H9 (cell line): Measurements from ENCODE around the gene THAP2. TPM values are rescaled to one million over a fixed set of nuclear protein-coding genes. Genes with fewer than 3 reads are reported as not detected.

Experiments used
- DNase-seq: peaks from one replicate; pipeline ENCODE4 v3.0.0-alpha.2; 2017
- H2AFZ ChIP-seq: one replicate; pipeline ENCODE4 v1.6.1; 2013; ENCODE audit warnings: mild to moderate bottlenecking, low read length, control low read depth, moderate library complexity
- H2AK5ac ChIP-seq: 2 replicates; pipeline ENCODE4 v1.6.1; 2013; ENCODE audit warnings: low read length, control low read depth, mixed read lengths; ENCODE audit not compliant: insufficient read length
- H2BK120ac ChIP-seq: one replicate; pipeline ENCODE4 v1.6.1; 2013; ENCODE audit warnings: low read depth, mild to moderate bottlenecking, low read length, control low read depth, inconsistent platforms; ENCODE audit not compliant: poor library complexity, severe bottlenecking
- H2BK12ac ChIP-seq: 2 replicates; pipeline ENCODE4 v1.6.1; 2013; ENCODE audit warnings: low read length, control low read depth, mixed read lengths, low read depth; ENCODE audit not compliant: insufficient read length
- H2BK15ac ChIP-seq: 2 replicates; pipeline ENCODE4 v1.6.1; 2013; ENCODE audit warnings: low read depth, low read length, control low read depth
- H2BK20ac ChIP-seq: one replicate; pipeline ENCODE4 v1.6.1; 2013; ENCODE audit warnings: low read depth, mild to moderate bottlenecking, low read length, control low read depth, inconsistent platforms; ENCODE audit not compliant: poor library complexity, severe bottlenecking
- H2BK5ac ChIP-seq: 2 replicates; pipeline ENCODE4 v1.6.1; 2013; ENCODE audit warnings: low read length, control low read depth, mixed read lengths; ENCODE audit not compliant: insufficient read length
- H3K14ac ChIP-seq: 2 replicates; pipeline ENCODE4 v1.6.1; 2013; ENCODE audit warnings: low read length, control low read depth; ENCODE audit not compliant: insufficient read depth
- H3K18ac ChIP-seq: 2 replicates; pipeline ENCODE4 v1.6.1; 2013; ENCODE audit warnings: low read depth, mild to moderate bottlenecking, mixed read lengths, low read length, control low read depth; ENCODE audit not compliant: insufficient read length
- H3K23ac ChIP-seq: 2 replicates; pipeline ENCODE4 v1.6.1; 2013; ENCODE audit warnings: low read length, control low read depth, mixed read lengths, low read depth; ENCODE audit not compliant: insufficient read length
- H3K23me2 ChIP-seq: 2 replicates; pipeline ENCODE4 v1.6.1; 2013; ENCODE audit warnings: low read depth, mild to moderate bottlenecking, mixed read lengths, low read length, control low read depth; ENCODE audit not compliant: insufficient read length, poor library complexity, severe bottlenecking
- H3K27ac ChIP-seq: 2 replicates; pipeline ENCODE4 v1.5.1; 2013; ENCODE audit warnings: low read length, control low read depth, mixed read lengths, low read depth; ENCODE audit not compliant: insufficient read length
- H3K27me3 ChIP-seq: 2 replicates; pipeline ENCODE4 v1.6.1; 2013; ENCODE audit warnings: low read length, control low read depth, inconsistent platforms; ENCODE audit not compliant: insufficient read depth
- H3K4ac ChIP-seq: 2 replicates; pipeline ENCODE4 v1.6.1; 2013; ENCODE audit warnings: low read depth, mild to moderate bottlenecking, control low read depth, inconsistent platforms, low read length, moderate library complexity
- H3K4me1 ChIP-seq: 2 replicates; pipeline ENCODE4 v1.6.1; 2013; ENCODE audit warnings: low read length, control low read depth, inconsistent platforms; ENCODE audit not compliant: insufficient read depth
- H3K4me2 ChIP-seq: 2 replicates; pipeline ENCODE4 v1.6.1; 2013; ENCODE audit warnings: low read length, control low read depth, mixed read lengths; ENCODE audit not compliant: insufficient read length, insufficient read depth
- H3K56ac ChIP-seq: 2 replicates; pipeline ENCODE4 v1.6.1; 2013; ENCODE audit warnings: low read depth, mild to moderate bottlenecking, mixed read lengths, low read length, control low read depth; ENCODE audit not compliant: insufficient read length
- H3K79me1 ChIP-seq: 2 replicates; pipeline ENCODE4 v1.6.1; 2013; ENCODE audit warnings: low read depth, mild to moderate bottlenecking, moderate library complexity, low read length, control low read depth, inconsistent platforms; ENCODE audit not compliant: insufficient read depth, poor library complexity, severe bottlenecking
- H3K79me2 ChIP-seq: 2 replicates; pipeline ENCODE4 v1.6.1; 2013; ENCODE audit warnings: low read length, control low read depth, inconsistent platforms; ENCODE audit not compliant: insufficient read depth
- H3K9ac ChIP-seq: 2 replicates; pipeline ENCODE4 v1.6.1; 2013; ENCODE audit warnings: low read length, control low read depth, mixed read lengths; ENCODE audit not compliant: insufficient read length; ENCODE audit errors: extremely low read depth
- H3K9me3 ChIP-seq: one replicate; pipeline ENCODE4 v1.6.1; 2013; ENCODE audit warnings: low read depth, low read length, inconsistent platforms; ENCODE audit not compliant: control insufficient read depth
- H3T11ph ChIP-seq: one replicate; pipeline ENCODE4 v1.6.1; 2013; ENCODE audit warnings: mild to moderate bottlenecking, low read length, control low read depth, inconsistent platforms
- H4K20me1 ChIP-seq: one replicate; pipeline ENCODE4 v1.6.1; 2013; ENCODE audit not compliant: control insufficient read depth, insufficient read length, insufficient read depth
- H4K5ac ChIP-seq: 2 replicates; pipeline ENCODE4 v1.6.1; 2013; ENCODE audit warnings: low read depth, mild to moderate bottlenecking, mixed read lengths, low read length, control low read depth; ENCODE audit not compliant: insufficient read length
- H4K8ac ChIP-seq: replicated peaks from 2 replicates; pipeline ENCODE4 v1.6.1; 2013; ENCODE audit warnings: low read length, control low read depth, mixed read lengths, low read depth; ENCODE audit not compliant: insufficient read length
- H4K91ac ChIP-seq: 2 replicates; pipeline ENCODE4 v1.6.1; 2013; ENCODE audit warnings: low read depth, mild to moderate bottlenecking, moderate library complexity, mixed read lengths, low read length, control low read depth; ENCODE audit not compliant: insufficient read length
- H3K27ac Mint-ChIP-seq, 3 experiments: 2 replicates in 2 of 3; 3 replicates in 1 of 3; pipeline ENCODE4 v1.8.0; 2020 to 2021; ENCODE audit warnings: mixed read lengths in 3 of 3, mild to moderate bottlenecking in 1 of 3, moderate library complexity in 1 of 3
- H3K27me3 Mint-ChIP-seq: 2 replicates; pipeline ENCODE4 v1.8.0; 2021; ENCODE audit warnings: low read depth, mild to moderate bottlenecking, moderate library complexity, mixed read lengths
- H3K36me3 Mint-ChIP-seq, 3 experiments: 2 replicates in 2 of 3; 3 replicates in 1 of 3; pipeline ENCODE4 v1.8.0; 2020 to 2021; ENCODE audit warnings: low read depth in 3 of 3, mixed read lengths in 3 of 3; ENCODE audit not compliant: insufficient read depth in 1 of 3
- H3K4me1 Mint-ChIP-seq, 2 experiments: 2 replicates each; pipeline ENCODE4 v1.8.0; 2020; ENCODE audit warnings: mixed read lengths in 2 of 2
- H3K4me3 Mint-ChIP-seq, 2 experiments: 2 replicates in 1 of 2; 3 replicates in 1 of 2; pipeline ENCODE4 v1.8.0; 2020 to 2021; ENCODE audit warnings: mild to moderate bottlenecking in 2 of 2, mixed read lengths in 2 of 2, moderate library complexity in 1 of 2
- H3K9me3 Mint-ChIP-seq, 2 experiments: 2 replicates in 1 of 2; 3 replicates in 1 of 2; pipeline ENCODE4 v1.8.0; 2020; ENCODE audit warnings: mild to moderate bottlenecking in 2 of 2, mixed read lengths in 2 of 2, moderate library complexity in 1 of 2
- WGBS: extraction: QIAGEN DNeasy Blood & Tissue Kit; methylation state at CpG from one replicate; pipeline ENCODE4 v1.1.7; 2013; ENCODE audit warnings: missing lambda C conversion rate, low lambda C conversion rate, mixed read lengths; ENCODE audit not compliant: insufficient read length; ENCODE audit errors: extremely low coverage; 5-methylcytosine and 5-hydroxymethylcytosine counted together
- total RNA-seq: library from RNA; stranded (reverse); gene quantifications from 2 replicates; pipeline ENCODE4 v1.2.1, GENCODE V29; 2021
- TF ChIP-seq, protein P1 (sequence below): fragments of 200-600 bp; sonication (generic); conservative IDR thresholded peaks from 3 replicates; pipeline ENCODE4 v1.8.0; 2021; ENCODE audit warnings: antibody characterized with exemption, mild to moderate bottlenecking

Gene THAP2
- total RNA-seq, 1 experiment from 2014 or later = 3.7 TPM

DNA sequence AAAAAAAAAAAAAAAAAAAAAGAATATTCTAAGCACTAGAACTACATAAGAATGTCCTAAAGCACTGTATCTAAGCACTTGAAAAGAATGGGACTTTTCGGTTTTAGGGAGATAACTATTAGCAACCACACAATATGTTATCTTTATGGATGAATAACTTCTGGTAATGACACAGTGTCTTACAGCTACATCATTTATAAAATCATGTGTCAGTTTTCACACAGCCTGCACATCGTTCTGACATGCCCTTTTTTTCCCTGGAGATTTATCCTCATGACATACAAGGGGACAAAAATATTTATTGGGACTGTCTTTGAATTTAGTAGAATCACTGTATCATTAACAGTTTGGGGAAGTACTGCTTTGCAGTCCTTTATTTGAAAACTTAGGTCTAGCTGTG is 39.1 kb downstream of the THAP2 start:
- no peak overlapping the region for H3K14ac ChIP-seq
- no peaks in the 10 kb centered on the region for H4K20me1 ChIP-seq
- no peak overlapping the region for H4K5ac ChIP-seq
- H3K56ac ChIP-seq = no peak overlapping the region
- no peaks in the 10 kb centered on the region for H3K27me3 ChIP-seq
- H4K91ac ChIP-seq = no peak overlapping the region
- H3K27ac ChIP-seq = no peak overlapping the region
- H3K79me2 ChIP-seq = no peaks in the 10 kb centered on the region
- no peak overlapping the region for H3K9ac ChIP-seq
- H3K4me1 Mint-ChIP-seq = no peaks in the 10 kb centered on the region
- no peak overlapping the region for H3K18ac ChIP-seq
- H2BK12ac ChIP-seq = no peak overlapping the region
- no peak overlapping the region for H3T11ph ChIP-seq
- DNase-seq = no peak
- no peak overlapping the region for H2BK5ac ChIP-seq
- H3K27ac Mint-ChIP-seq = no peak overlapping the region
- H3K9me3 ChIP-seq = no peaks in the 10 kb centered on the region
- H2AK5ac ChIP-seq = no peak overlapping the region
- H3K4me2 ChIP-seq = no peak overlapping the region
- no peak overlapping the region for H4K8ac ChIP-seq
- H2BK20ac ChIP-seq = no peak overlapping the region
- no peak overlapping the region for H3K4ac ChIP-seq
- H3K4me3 Mint-ChIP-seq = no peak overlapping the region
- TF ChIP-seq, protein P1, sequence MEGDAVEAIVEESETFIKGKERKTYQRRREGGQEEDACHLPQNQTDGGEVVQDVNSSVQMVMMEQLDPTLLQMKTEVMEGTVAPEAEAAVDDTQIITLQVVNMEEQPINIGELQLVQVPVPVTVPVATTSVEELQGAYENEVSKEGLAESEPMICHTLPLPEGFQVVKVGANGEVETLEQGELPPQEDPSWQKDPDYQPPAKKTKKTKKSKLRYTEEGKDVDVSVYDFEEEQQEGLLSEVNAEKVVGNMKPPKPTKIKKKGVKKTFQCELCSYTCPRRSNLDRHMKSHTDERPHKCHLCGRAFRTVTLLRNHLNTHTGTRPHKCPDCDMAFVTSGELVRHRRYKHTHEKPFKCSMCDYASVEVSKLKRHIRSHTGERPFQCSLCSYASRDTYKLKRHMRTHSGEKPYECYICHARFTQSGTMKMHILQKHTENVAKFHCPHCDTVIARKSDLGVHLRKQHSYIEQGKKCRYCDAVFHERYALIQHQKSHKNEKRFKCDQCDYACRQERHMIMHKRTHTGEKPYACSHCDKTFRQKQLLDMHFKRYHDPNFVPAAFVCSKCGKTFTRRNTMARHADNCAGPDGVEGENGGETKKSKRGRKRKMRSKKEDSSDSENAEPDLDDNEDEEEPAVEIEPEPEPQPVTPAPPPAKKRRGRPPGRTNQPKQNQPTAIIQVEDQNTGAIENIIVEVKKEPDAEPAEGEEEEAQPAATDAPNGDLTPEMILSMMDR = no peak
- no peaks in the 10 kb centered on the region for H3K27me3 Mint-ChIP-seq
- no CpG with 5 or more reads among the region's 2 CpGs for whole genome bisulfite sequencing
- no peaks in the 10 kb centered on the region for H3K9me3 Mint-ChIP-seq
- no peak overlapping the region for H2BK120ac ChIP-seq
- no peak overlapping the region for H2AFZ ChIP-seq
- H3K36me3 Mint-ChIP-seq = peaks cover 0 to 20% (median 18%) of the 10 kb centered on the region in 3 experiments; a peak in 6 of 7 replicates
- H3K23me2 ChIP-seq = no peaks in the 10 kb centered on the region
- H3K79me1 ChIP-seq = no peaks in the 10 kb centered on the region
- no peak overlapping the region for H2BK15ac ChIP-seq
- H3K4me1 ChIP-seq = no peaks in the 10 kb centered on the region
- no peak overlapping the region for H3K23ac ChIP-seq
